HepG2 (cell line): ENCODE results near the gene C2orf80. TPM values are rescaled to one million over a fixed set of nuclear protein-coding genes. Genes with fewer than 3 reads are reported as not detected.

Experiments used
- ASH2L ChIP-seq: fragments of 300-600, 200-600 bp; sonication (generic); IDR thresholded peaks from 2 replicates; pipeline ENCODE4 v1.7.0; 2017; ENCODE audit warnings: low read depth, mild to moderate bottlenecking, moderate library complexity, mixed read lengths, low read length; ENCODE audit not compliant: insufficient read length
- ETS1 ChIP-seq: sonication (generic); formaldehyde crosslinking; IDR thresholded peaks from 2 replicates; pipeline ENCODE4 v1.4.0; 2020; ENCODE audit warnings: missing genetic modification reagents
- FOXJ3 ChIP-seq: sonication (generic); formaldehyde crosslinking; IDR thresholded peaks from 2 replicates; pipeline ENCODE4 v1.4.0; 2020; ENCODE audit warnings: missing genetic modification reagents, mild to moderate bottlenecking, borderline replicate concordance
- FOXM1 ChIP-seq: sonication (generic); formaldehyde crosslinking; IDR thresholded peaks from 2 replicates; pipeline ENCODE4 v1.5.0; 2020; ENCODE audit warnings: missing genetic modification reagents
- GATAD2A ChIP-seq: IDR thresholded peaks from 2 replicates; pipeline ENCODE4 v1.6.1; 2016
- HDAC1 ChIP-seq: sonication (generic); formaldehyde crosslinking; IDR thresholded peaks from 2 replicates; pipeline ENCODE4 v1.5.1; 2020; ENCODE audit warnings: mild to moderate bottlenecking, missing genetic modification reagents
- KDM3A ChIP-seq: IDR thresholded peaks from 2 replicates; pipeline ENCODE4 v1.6.1; 2018; ENCODE audit warnings: low read depth, missing compliant biosample characterization
- KLF12 ChIP-seq: sonication (generic); formaldehyde crosslinking; IDR thresholded peaks from 2 replicates; pipeline ENCODE4 v1.4.0; 2020; ENCODE audit warnings: missing genetic modification reagents, borderline replicate concordance
- NONO ChIP-seq, 2 experiments: fragments of 450-650 bp in 1 of 2; sonication (generic) in 1 of 2; formaldehyde crosslinking in 1 of 2; IDR thresholded peaks in 1 of 2; conservative IDR thresholded peaks in 1 of 2; 2 replicates each; pipeline versions ENCODE4 v1.6.1 to v1.8.0; 2017 to 2022; ENCODE audit warnings: mild to moderate bottlenecking in 1 of 2, missing genetic modification reagents in 1 of 2, moderate library complexity in 1 of 2
- NR0B2 ChIP-seq: sonication (generic); formaldehyde crosslinking; IDR thresholded peaks from 2 replicates; pipeline ENCODE4 v1.4.0; 2020; ENCODE audit warnings: mild to moderate bottlenecking, missing genetic modification reagents
- POLR2AphosphoS5 ChIP-seq: IDR thresholded peaks from 2 replicates; pipeline ENCODE4 v1.6.1; 2012; ENCODE audit warnings: low read depth, low read length
- RFXAP ChIP-seq: sonication (generic); formaldehyde crosslinking; IDR thresholded peaks from 2 replicates; pipeline ENCODE4 v1.4.0; 2020; ENCODE audit warnings: missing genetic modification reagents, borderline replicate concordance
- RXRA ChIP-seq: sonication (generic); formaldehyde crosslinking; IDR thresholded peaks from 2 replicates; pipeline ENCODE4 v1.5.1; 2020; ENCODE audit warnings: missing genetic modification reagents
- THYN1 ChIP-seq: sonication (generic); formaldehyde crosslinking; IDR thresholded peaks from 2 replicates; pipeline ENCODE4 v1.8.1; 2023; ENCODE audit warnings: low read depth, mild to moderate bottlenecking, moderate library complexity, missing genetic modification reagents, borderline replicate concordance
- TRIM22 ChIP-seq: fragments of 450-650 bp; IDR thresholded peaks from 2 replicates; pipeline ENCODE4 v1.6.1; 2017
- ZFP91 ChIP-seq: sonication (generic); formaldehyde crosslinking; IDR thresholded peaks from 2 replicates; pipeline ENCODE4 v1.9.0; 2022; ENCODE audit warnings: missing genetic modification reagents, mild to moderate bottlenecking, borderline replicate concordance
- ZKSCAN8 ChIP-seq: IDR thresholded peaks from 2 replicates; pipeline ENCODE4 v1.6.1; 2016; ENCODE audit warnings: borderline replicate concordance, missing genetic modification reagents, missing compliant biosample characterization
- ZNF230 ChIP-seq: sonication (generic); formaldehyde crosslinking; IDR thresholded peaks from 2 replicates; pipeline ENCODE4 v1.4.0; 2020; ENCODE audit warnings: mild to moderate bottlenecking, missing genetic modification reagents
- ZNF256 ChIP-seq: sonication (generic); formaldehyde crosslinking; conservative IDR thresholded peaks from 2 replicates; pipeline ENCODE4 v1.4.0; 2020; ENCODE audit warnings: missing genetic modification reagents
- ZNF337 ChIP-seq: sonication (generic); formaldehyde crosslinking; IDR thresholded peaks from 2 replicates; pipeline ENCODE4 v1.5.1; 2020; ENCODE audit warnings: missing genetic modification reagents, low read depth, mild to moderate bottlenecking, borderline replicate concordance
- ZNF441 ChIP-seq: sonication (generic); formaldehyde crosslinking; IDR thresholded peaks from 2 replicates; pipeline ENCODE4 v1.7.0; 2021; ENCODE audit warnings: missing genetic modification reagents, borderline replicate concordance
- ZNF496 ChIP-seq: sonication (generic); formaldehyde crosslinking; IDR thresholded peaks from 2 replicates; pipeline ENCODE4 v1.8.1; 2023; ENCODE audit warnings: mild to moderate bottlenecking, moderate library complexity, missing genetic modification reagents; ENCODE audit not compliant: insufficient replicate concordance
- ZNF547 ChIP-seq: sonication (generic); formaldehyde crosslinking; IDR thresholded peaks from 2 replicates; pipeline ENCODE4 v1.5.1; 2020; ENCODE audit warnings: mild to moderate bottlenecking, missing genetic modification reagents
- ZNF713 ChIP-seq: sonication (generic); formaldehyde crosslinking; IDR thresholded peaks from 2 replicates; pipeline ENCODE4 v1.4.0; 2020; ENCODE audit warnings: mild to moderate bottlenecking, missing genetic modification reagents
- ZSCAN31 ChIP-seq: sonication (generic); formaldehyde crosslinking; IDR thresholded peaks from 2 replicates; pipeline ENCODE4 v1.5.0; 2020; ENCODE audit warnings: low read depth, mild to moderate bottlenecking, missing genetic modification reagents
- ZSCAN9 ChIP-seq: IDR thresholded peaks from 2 replicates; pipeline ENCODE4 v1.6.1; 2016; ENCODE audit warnings: borderline replicate concordance
- polyA plus RNA-seq, 8 experiments: library from polyadenylated mRNA; depleted of rRNA in 3 of 8; stranded (reverse) in 7 of 8; unstranded in 1 of 8; fragments of >200 nt; fragmentation: Illumina TruSeq in 4 of 8; extraction: Trizol in 4 of 8; gene quantifications; 2 replicates each; pipeline versions ENCODE4 v1.2.1 to v1.2.3, GENCODE V29; 2011 to 2016; ENCODE audit warnings: low read depth in 4 of 8, missing spikeins in 1 of 8, mixed read lengths in 1 of 8; ENCODE audit not compliant: insufficient read depth in 1 of 8
- total RNA-seq, 5 experiments: library from RNA; depleted of rRNA; stranded (reverse); fragments of >200 nt; fragmentation: Illumina TruSeq; extraction: Trizol; gene quantifications; 2 replicates each; pipeline ENCODE4 v1.2.3, GENCODE V29; 2016; ENCODE audit warnings: low read depth in 1 of 5

C2orf80 gene
- total and polyA plus RNA-seq, 2 of the 13 experiments (the other 11 are each of a cell fraction or from before 2014, with no cell fraction given): not detected

GRCh38 chr2:208134928-208135586, 54.8 kb downstream of the C2orf80 start (continued):
- TF ChIP-seq ETS1 (CRISPR knock-in tag) (no peak), FOXJ3 (CRISPR knock-in tag) (no peak), ZKSCAN8 (CRISPR knock-in tag) (no peak), HDAC1 (CRISPR knock-in tag) (no peak), FOXM1 (CRISPR knock-in tag) (no peak), ZNF713 (CRISPR knock-in tag) (no peak), POLR2AphosphoS5 (no peak), ZSCAN31 (CRISPR knock-in tag) (no peak), ZNF547 (CRISPR knock-in tag) (no peak), THYN1 (CRISPR knock-in tag) (no peak), ZNF337 (no peak), ZFP91 (CRISPR knock-in tag) (no peak), GATAD2A (peak; percentile 42; the same call in 1 of the 2 replicates), ZSCAN9 (CRISPR knock-in tag) (peak; percentile 68; the same call in 1 of the 2 replicates), ZNF256 (CRISPR knock-in tag) (no peak), NR0B2 (CRISPR knock-in tag) (0 out of 2 replicates have a peak, but pooled peaks have one; percentile 34), RFXAP (CRISPR knock-in tag) (peak; percentile 67; the same call in 1 of the 2 replicates), NONO (IDR thresholded peaks at IDR 0.05) (no peak), NONO (CRISPR knock-in tag; conservative IDR thresholded peaks at IDR 0.05) (no peak), TRIM22 (no peak), ZNF441 (CRISPR knock-in tag) (0 out of 2 replicates have a peak, but pooled peaks have one; percentile 26), KDM3A (no peak), KLF12 (CRISPR knock-in tag) (no peak), ZNF230 (CRISPR knock-in tag) (no peak), RXRA (CRISPR knock-in tag) (no peak), ZNF496 (CRISPR knock-in tag) (no peak), ASH2L (peak; percentile 1)
